NCI-H526 (cell line): ENCODE results near the gene TRIM40.

Experiments used
- DNase-seq, 2 experiments: peaks; one replicate each; lab custom pipeline; 2025; lab: John Stamatoyannopoulos, UW

The TRIM40 gene, protein sequence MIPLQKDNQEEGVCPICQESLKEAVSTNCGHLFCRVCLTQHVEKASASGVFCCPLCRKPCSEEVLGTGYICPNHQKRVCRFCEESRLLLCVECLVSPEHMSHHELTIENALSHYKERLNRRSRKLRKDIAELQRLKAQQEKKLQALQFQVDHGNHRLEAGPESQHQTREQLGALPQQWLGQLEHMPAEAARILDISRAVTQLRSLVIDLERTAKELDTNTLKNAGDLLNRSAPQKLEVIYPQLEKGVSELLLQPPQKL

DNA sequence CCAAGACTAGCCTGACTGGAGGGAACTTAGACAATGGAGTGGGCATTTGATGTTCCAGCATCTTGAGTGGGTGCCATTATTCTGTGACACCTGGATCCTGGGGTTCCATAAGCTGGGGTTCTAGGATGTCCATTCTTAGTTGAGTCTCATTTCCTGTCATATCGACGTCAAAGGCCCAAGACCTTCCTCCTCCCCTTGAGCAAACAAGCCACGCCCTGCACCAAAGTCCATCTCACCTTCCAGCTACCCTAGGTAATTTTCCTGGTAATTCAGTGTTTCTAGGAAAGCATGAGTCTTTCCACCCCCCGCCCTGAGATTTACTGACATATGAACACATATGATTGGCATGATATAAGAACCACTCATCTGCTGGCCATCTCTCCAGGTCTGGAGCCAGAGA is at the start of gene TRIM40:
Gene TRIM40 (plus strand): TSS at position 384 of the 400 bp plus-strand sequence. CDS start 897 bp downstream, outside the sequence.
- DNase-seq, result no peak

DNA sequence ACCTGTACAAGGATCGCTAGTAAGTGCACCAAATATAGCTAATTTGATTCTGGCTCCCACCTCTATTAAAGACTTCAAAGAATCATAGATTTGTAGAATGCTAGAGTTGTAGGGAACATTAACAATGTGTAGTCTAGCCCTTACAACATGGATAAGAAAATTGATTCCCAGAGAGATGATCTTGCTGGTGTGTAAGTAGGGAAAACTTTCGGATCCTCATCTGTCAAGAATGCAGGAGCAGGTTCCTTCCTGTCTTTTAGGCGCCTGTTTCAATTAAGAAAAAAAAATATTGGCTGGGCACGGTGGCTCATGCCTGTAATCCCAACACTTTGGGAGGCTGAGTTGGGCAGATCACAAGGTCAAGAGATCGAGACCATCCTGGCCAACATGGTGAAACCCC is 48.1 kb upstream of the TRIM40 start:
- DNase-seq, result no peak

DNA sequence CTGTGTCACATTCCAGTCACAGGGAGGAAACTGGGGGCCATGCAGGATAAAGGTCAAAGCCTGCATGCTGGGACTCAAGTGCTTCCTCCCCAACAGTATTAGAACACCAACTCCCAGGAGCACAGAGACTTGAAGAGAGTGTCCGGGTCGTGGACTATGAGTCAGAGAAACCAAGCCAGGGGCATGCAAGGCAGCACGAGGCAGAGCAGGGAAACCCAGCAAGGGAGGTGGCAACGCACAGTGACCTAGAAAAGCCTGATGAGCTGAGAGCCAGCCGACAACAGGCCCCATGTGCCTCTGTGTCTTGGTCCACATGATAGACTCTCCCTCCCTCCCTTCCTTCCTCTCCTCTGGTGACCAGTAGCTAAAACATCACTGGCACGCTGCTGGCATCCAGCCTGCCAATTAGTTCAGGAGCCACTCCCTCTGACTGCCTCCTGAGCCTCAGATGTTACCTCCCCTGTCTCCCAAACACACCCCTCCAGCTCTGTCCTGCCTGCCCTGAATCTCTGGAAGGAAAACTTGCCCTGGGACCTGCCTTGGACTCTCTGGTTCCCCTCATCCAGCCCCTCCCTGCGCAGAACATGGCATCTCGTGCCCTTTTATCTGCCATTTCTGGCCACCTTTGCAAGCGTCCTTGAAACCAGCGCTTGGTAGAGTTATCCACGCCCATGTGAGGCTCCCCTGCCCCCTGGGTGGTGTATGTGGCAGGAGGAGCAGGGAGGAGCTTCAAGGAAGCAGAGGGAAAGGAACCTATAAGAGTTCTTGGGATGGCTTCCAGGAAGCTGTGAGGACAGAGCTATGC is 44.2 kb upstream of the TRIM40 start:
- DNase-seq, result no peak

GRCh38 chr6:30092852-30093543 is 42.9 kb upstream of the TRIM40 start:
- no peak for DNase-seq

GRCh38 chr6:30093951-30094661 is 41.8 kb upstream of the TRIM40 start:
- no peak for DNase-seq

DNA sequence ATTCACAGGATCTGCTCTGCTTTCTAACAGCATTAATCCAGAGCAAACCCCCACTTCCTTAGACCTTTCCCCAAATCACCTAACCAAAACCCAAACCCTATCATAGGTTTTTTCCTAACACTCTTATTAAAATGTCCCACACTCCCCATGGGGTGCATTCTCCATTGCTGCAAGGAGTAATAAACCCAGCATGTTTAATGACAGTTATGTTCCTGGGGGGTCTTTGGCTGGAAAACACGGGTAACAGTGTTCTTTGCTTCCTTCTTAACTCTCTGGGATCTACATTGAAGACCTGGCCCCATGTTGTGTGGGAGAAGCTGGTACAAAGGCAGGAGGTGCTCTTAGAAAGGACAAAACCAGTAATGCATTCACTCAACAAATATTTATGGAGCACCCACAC is 39.1 kb upstream of the TRIM40 start:
- DNase-seq, result no peak

GRCh38 chr6:30097902-30098768 is 37.8 kb upstream of the TRIM40 start:
- DNase-seq, result no peak

GRCh38 chr6:30100154-30100553 is 35.8 kb upstream of the TRIM40 start:
- no peak for DNase-seq

GRCh38 chr6:30100585-30101443 is 35.1 kb upstream of the TRIM40 start:
- peak in 1 of 2 experiments; percentile 54 for DNase-seq

GRCh38 chr6:30101444-30102413 is 34.2 kb upstream of the TRIM40 start:
- DNase-seq, result peak; percentile 71 to 93

DNA sequence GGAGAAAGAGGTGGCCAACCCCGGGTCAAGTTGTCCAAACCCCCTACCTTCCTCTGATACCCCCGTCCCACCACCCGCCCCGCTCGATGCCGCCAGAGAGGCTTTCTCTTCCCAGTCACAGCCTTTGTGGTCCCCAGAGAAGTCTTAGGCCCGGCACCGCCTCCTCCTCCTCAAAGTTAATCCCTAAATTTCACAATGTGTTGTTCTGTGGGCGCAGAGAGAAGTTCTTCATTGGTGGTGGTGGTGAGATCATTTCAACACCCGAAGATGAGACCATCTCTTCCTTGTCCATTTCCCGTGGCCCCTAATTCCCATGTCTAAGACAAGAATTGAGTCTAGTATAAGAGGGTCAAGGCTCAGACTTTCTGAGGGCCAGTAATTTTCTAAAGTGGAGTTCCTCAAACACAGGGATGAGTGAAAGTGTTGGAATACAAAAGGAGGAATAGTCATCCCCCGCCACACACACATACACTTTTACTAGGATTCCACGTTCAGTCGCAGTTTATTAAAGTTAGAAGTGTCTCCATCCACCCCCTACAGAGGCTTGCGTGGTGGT is 33.4 kb upstream of the TRIM40 start:
- DNase-seq, result no peak

DNA sequence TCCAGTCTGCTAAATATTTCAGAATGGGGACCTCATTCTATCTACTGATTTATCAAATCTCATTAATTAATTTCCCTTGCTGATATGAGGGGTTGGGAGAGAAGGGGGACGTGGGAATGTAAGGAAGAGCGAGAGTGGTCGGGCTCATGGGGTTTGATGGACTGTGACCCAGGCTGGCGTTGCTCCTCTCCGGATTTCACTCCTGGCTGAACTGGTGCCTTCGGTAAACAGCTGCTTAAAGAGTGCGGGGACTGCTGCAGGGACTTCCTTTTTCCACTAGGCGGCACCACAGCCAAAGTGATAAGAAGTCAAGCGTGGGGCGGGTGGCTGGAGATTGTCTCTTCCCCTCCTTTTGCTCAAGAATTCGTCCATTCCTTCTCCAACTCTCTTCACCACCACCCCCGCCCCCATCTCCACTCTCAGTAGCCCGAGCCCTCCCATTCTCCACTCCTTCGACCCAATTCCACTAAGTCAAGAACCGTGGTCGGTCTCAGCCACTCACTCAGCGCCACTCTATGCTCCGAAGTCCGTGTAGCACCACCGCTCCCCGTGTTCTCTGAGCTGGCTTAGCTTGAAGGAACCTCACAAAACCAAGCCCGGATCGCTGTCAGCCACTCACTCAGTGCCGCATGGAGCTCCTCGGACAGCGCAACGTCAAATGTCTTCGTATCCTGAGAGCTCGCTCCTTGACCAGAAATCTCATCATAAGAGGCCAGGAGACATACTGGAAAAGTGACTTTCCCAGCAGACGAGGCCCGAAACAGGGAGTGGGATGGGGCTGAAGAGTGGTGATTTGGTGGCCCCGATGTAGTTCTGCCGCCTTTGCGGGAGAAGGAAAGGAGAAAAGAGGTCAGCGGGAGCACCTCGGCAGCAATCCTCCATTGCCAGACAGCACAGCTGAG is 32.7 kb upstream of the TRIM40 start:
- DNase-seq, result peak; percentile 87 to 94

- DNase-seq, result no peak
These were observed 32.1 kb upstream of the TRIM40 start for GRCh38 chr6:30103872-30104179.

DNA sequence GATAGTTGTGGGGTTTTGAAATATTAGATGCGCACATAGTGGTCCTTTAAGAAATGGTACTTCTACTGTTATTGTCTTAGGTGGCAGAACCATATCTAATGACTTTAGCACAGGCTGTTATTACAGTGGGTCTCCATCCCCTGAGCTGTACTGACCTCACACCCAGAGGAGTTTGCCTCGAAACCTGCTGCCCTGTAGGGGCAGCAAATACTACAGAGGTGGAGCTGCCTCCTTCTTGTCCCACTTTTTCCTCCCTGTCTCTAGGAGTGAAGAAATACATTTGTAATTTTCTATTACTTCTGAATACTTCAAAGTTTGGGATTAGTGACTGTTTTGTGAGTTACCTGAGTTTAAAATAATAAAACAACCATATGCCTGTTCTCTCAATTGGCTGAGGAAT is 31.3 kb upstream of the TRIM40 start:
- DNase-seq, result no peak

GRCh38 chr6:30111266-30111856 is 24.6 kb upstream of the TRIM40 start:
- no peak for DNase-seq

DNA sequence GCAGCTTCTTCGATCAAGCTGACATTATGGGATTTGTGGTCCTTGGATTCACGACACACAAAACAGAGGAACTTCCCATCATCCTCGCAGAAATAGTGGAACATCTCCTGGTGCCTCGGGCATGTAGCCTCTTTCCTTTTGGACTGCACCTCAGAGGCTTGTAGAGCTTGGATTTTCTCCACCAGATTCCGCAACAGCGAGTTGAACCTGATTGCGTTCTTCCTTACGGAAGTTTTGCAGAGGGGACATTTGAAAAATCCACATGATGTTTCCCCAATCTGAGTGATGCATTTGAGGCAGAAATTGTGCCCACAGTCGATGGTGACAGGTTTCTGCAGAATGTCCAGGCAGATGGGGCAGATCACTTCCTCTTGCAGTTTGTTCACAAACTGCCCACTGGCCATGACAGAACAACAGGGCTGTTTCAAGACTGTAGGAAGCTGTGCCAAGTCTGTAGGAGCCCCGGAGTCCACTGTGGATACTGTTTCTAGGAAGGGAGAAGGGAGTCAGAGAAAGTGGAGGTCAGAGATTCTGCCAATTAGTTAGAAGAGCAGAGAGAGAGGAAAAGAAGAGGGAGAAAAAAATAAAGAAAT is 23.4 kb upstream of the TRIM40 start:
- DNase-seq, result no peak
